Epithelial cell of prostate (primary cell): ENCODE measurements around the gene CHRM2.

Source experiments
- DNase-seq: peaks from one replicate; pipeline ENCODE4 v3.0.0-alpha.2; 2011; ENCODE audit warnings: low read depth, low spot score
- H3K27ac ChIP-seq: fragments of 450-650 bp; 2 replicates; pipeline ENCODE4 v1.5.1; 2017; ENCODE audit warnings: mild to moderate bottlenecking

Gene CHRM2

GRCh38 chr7:137015015-137015414, 146.6 kb downstream of the CHRM2 start:
- no peak overlapping the region for H3K27ac ChIP-seq
- DNase-seq, result no peak

- H3K27ac ChIP-seq, result no peak overlapping the region
- no peak for DNase-seq
Measured at GRCh38 chr7:137017221-137017620, 148.8 kb downstream of the CHRM2 start.

- H3K27ac ChIP-seq, result no peak overlapping the region
- no peak for DNase-seq
Measured at GRCh38 chr7:137018468-137018867, 150.0 kb downstream of the CHRM2 start.

GRCh38 chr7:137020351-137020750, 151.9 kb downstream of the CHRM2 start:
- DNase-seq, result no peak
- H3K27ac ChIP-seq, result no peak overlapping the region

GRCh38 chr7:137025469-137026175, 157.2 kb downstream of the CHRM2 start:
- H3K27ac ChIP-seq, result no peak overlapping the region

GRCh38 chr7:137026176-137026500, 157.7 kb downstream of the CHRM2 start:
- no peak for DNase-seq
- no peak overlapping the region for H3K27ac ChIP-seq

More at GRCh38 chr7:137025469-137026175, 157.2 kb downstream of the CHRM2 start:
- no peak for DNase-seq

- DNase-seq, result no peak
- H3K27ac ChIP-seq, result no peak overlapping the region
Measured at GRCh38 chr7:137032436-137032835, 164.0 kb downstream of the CHRM2 start.

GRCh38 chr7:137036768-137037167, 168.3 kb downstream of the CHRM2 start:
- H3K27ac ChIP-seq, result no peak overlapping the region
- no peak for DNase-seq

- DNase-seq, result no peak
- H3K27ac ChIP-seq, result no peak overlapping the region
Measured at GRCh38 chr7:137038706-137039105, 170.3 kb downstream of the CHRM2 start.

- no peak for DNase-seq
- H3K27ac ChIP-seq, result no peak overlapping the region
Measured at GRCh38 chr7:137040745-137041144, 172.3 kb downstream of the CHRM2 start.

- H3K27ac ChIP-seq, result no peak overlapping the region
- DNase-seq, result no peak
Measured at GRCh38 chr7:137045573-137045972, 177.1 kb downstream of the CHRM2 start.

- DNase-seq, result no peak
- no peak overlapping the region for H3K27ac ChIP-seq
Measured at GRCh38 chr7:137069249-137069963, 201.0 kb downstream of the CHRM2 start.
